ENCODE measurements around the gene VMAC. TPM values are rescaled to one million over a fixed set of nuclear protein-coding genes. Genes with fewer than 3 reads are reported as not detected.

VMAC gene
- total and polyA plus RNA-seq, 2 of the 8 experiments (the other 6 are each of a cell fraction or from before 2014, with no cell fraction given), result 1.3 to 2.2 TPM

GRCh38 chr19:5867201-5868136 is 37.2 kb upstream of the VMAC start:
- no peak overlapping the region for H3K4me3 ChIP-seq (ENCODE audit: extremely low read depth in 1 of 4, insufficient read depth in 2 of 4, low read depth in 3 of 4, low read length in 4 of 4)
- FAIRE-seq, result no peak
- DNase-seq (ENCODE audit: low read depth in 1 of 2, low spot score in 2 of 2), result no peak
- WGBS, 2 experiments (ENCODE audit: extremely low coverage in 1 of 2, insufficient coverage in 1 of 2, insufficient read length in 1 of 2, insufficient replicate concordance in 2 of 2, low coverage in 1 of 2, low lambda C conversion rate in 2 of 2, missing lambda C conversion rate in 1 of 2), result 87% methylated on average over 19 of the region's 31 CpGs; no CpG with 5 or more reads in 1 of the 2 experiments
- no peak overlapping the region for H2BK120ac ChIP-seq (replicated peaks; ENCODE audit: low read depth, low read length)
- no peak overlapping the region for H3K4ac ChIP-seq (replicated peaks; ENCODE audit: insufficient read length, low read depth, low read length)
- no peaks in the 10 kb centered on the region for H3K79me2 ChIP-seq (ENCODE audit: control insufficient read depth in 1 of 2, insufficient read depth in 2 of 2, low read length in 2 of 2)
- CTCF ChIA-PET (ENCODE audit: partially characterized antibody), result no interaction called here
- no peak overlapping the region; the same call in 1 of the 2 replicates for H4K8ac ChIP-seq (ENCODE audit: extremely low read depth, insufficient read depth, low read length)
- no peak overlapping the region for H3K23ac ChIP-seq (ENCODE audit: insufficient read length)
- no peaks in the 10 kb centered on the region; a peak in 1 of 7 replicates for H3K4me1 ChIP-seq (replicated peaks in 1 of 4; ENCODE audit: control insufficient read depth in 3 of 4, insufficient read depth in 4 of 4, low read length in 3 of 4)
- no peak overlapping the region for H2AK5ac ChIP-seq (ENCODE audit: low read depth, low read length)
- no peak overlapping the region for H3K56ac ChIP-seq (replicated peaks; ENCODE audit: insufficient read length, low read depth, low read length)
- no peaks in the 10 kb centered on the region for H3K36me3 ChIP-seq (ENCODE audit: control insufficient read depth in 2 of 4, insufficient read depth in 4 of 4, low read length in 3 of 4)
- H3K4me2 ChIP-seq (ENCODE audit: insufficient read depth in 1 of 2, low read depth in 2 of 2, low read length in 2 of 2), result no peak overlapping the region
- H2AFZ ChIP-seq (ENCODE audit: low read length), result no peak overlapping the region
- no peak overlapping the region for H2BK20ac ChIP-seq (ENCODE audit: low read length)
- no peaks in the 10 kb centered on the region for H3K79me1 ChIP-seq (ENCODE audit: low read depth, low read length)
- no peaks in the 10 kb centered on the region for H4K20me1 ChIP-seq (replicated peaks in 1 of 2; ENCODE audit: control insufficient read depth in 1 of 2, insufficient read depth in 2 of 2, low read length in 2 of 2)
- H3K14ac ChIP-seq (ENCODE audit: insufficient read length), result no peak overlapping the region
- H2BK5ac ChIP-seq (ENCODE audit: low read depth, low read length), result no peak overlapping the region
- no peaks in the 10 kb centered on the region for H3K23me2 ChIP-seq (ENCODE audit: low read depth, low read length)
- POLR2A ChIA-PET (ENCODE audit: partially characterized antibody), result interaction anchor here (1.2 kb wide), 1 partner anchor 40 kb away, joined by 5 read pairs; no protein-coding TSS in a partner anchor
- no peak overlapping the region for H3K9ac ChIP-seq (replicated peaks in 1 of 4; ENCODE audit: extremely low read depth in 1 of 4, low read depth in 3 of 4, low read length in 3 of 4)
- no peak overlapping the region for H4K5ac ChIP-seq (ENCODE audit: insufficient read length, low read depth, low read length)
- H3K27ac ChIP-seq (ENCODE audit: low read depth, low read length), result no peak overlapping the region
- no peaks in the 10 kb centered on the region for H3K9me3 ChIP-seq (ENCODE audit: insufficient read depth in 2 of 2, low read depth in 1 of 2, low read length in 1 of 2)
- H2BK15ac ChIP-seq (ENCODE audit: low read length), result no peak overlapping the region
- H3K27me3 ChIP-seq (replicated peaks in 1 of 4; ENCODE audit: control insufficient read depth in 3 of 4, extremely low read depth in 1 of 4, insufficient read depth in 3 of 4, low read length in 3 of 4), result peaks cover 0 to 2% (median 1%) of the 10 kb centered on the region in 4 experiments; a peak in 2 of 7 replicates
- no peak overlapping the region for H2BK12ac ChIP-seq (ENCODE audit: low read depth, low read length)
- no peak overlapping the region for H4K91ac ChIP-seq (replicated peaks; ENCODE audit: insufficient read length, low read length)
- no peak overlapping the region for H3K18ac ChIP-seq (ENCODE audit: extremely low read depth, low read length)
- TF ChIP-seq YY1 (IDR thresholded peaks at IDR 0.05; ENCODE audit: low read depth, low read length), result no peak
- TF ChIP-seq CBX8 (IDR thresholded peaks at IDR 0.05; ENCODE audit: borderline replicate concordance, low read depth, low read length), result no peak
- no peak for TF ChIP-seq HDAC6 (IDR thresholded peaks at IDR 0.05; ENCODE audit: low read depth, low read length)
- no peak for TF ChIP-seq CTBP2 (IDR thresholded peaks at IDR 0.05; ENCODE audit: borderline replicate concordance, insufficient read depth, insufficient read length, low read length)
- no peak for TF ChIP-seq USF2 (IDR thresholded peaks at IDR 0.05; ENCODE audit: low read length)
- TF ChIP-seq CHD2 (IDR thresholded peaks at IDR 0.05; ENCODE audit: low read length), result no peak
- no peak for TF ChIP-seq ZNF274 (IDR thresholded peaks at IDR 0.05; ENCODE audit: borderline replicate concordance, extremely low read depth, low read length)
- TF ChIP-seq GTF2F1 (IDR thresholded peaks at IDR 0.05; ENCODE audit: borderline replicate concordance, low read depth, low read length), result no peak
- no peak for TF ChIP-seq JUN (IDR thresholded peaks at IDR 0.05; ENCODE audit: low read depth, low read length)
- TF ChIP-seq NANOG (IDR thresholded peaks at IDR 0.05; ENCODE audit: insufficient read depth, low read depth, low read length, poor library complexity, severe bottlenecking), result no peak
